GM12878 (cell line): ENCODE results near the gene METAP1D. TPM values are rescaled to one million over a fixed set of nuclear protein-coding genes. Genes with fewer than 3 reads are reported as not detected.
A peak's percentile ranks its signal among the peaks of the same experiment; 100 is the strongest.

ENCODE experiments used
- ATAC-seq: fragments of 200-7000 bp; cut with Tn5 transposase; 3 replicates; pipeline ENCODE4 v1.9.1; 2020; ENCODE audit warnings: mild to moderate bottlenecking, moderate library complexity
- BruUV-seq: library from RNA; stranded (reverse); fragments of 400-500 nt; replicated peaks from 2 replicates; lab custom pipeline; 2021; lab: Mats Ljungman, UMichigan
- CTCF ChIA-PET: fragments of 300-600 bp; sonication (Branson Sonifier 250); formaldehyde crosslinking; extraction: SDS; loops from one replicate; lab custom pipeline; 2021; ENCODE audit warnings: inconsistent platforms; lab: Yijun Ruan, JAX
- POLR2A ChIA-PET: fragments of 350-600 bp; formaldehyde crosslinking; extraction: SDS; loops from one replicate; lab custom pipeline; 2021; ENCODE audit warnings: inconsistent platforms; lab: Charles Lee
- RAD21 ChIA-PET: fragments of 300-600 bp; sonication (Branson Sonifier 250); formaldehyde crosslinking; loops from one replicate; lab custom pipeline; 2023; ENCODE audit warnings: antibody characterized with exemption; ENCODE audit not compliant: unreplicated experiment; lab: Charles Lee
- SMC1A ChIA-PET: fragments of 300-600 bp; sonication (Branson Sonifier 250); formaldehyde crosslinking; loops from one replicate; lab custom pipeline; 2023; ENCODE audit not compliant: unreplicated experiment, uncharacterized antibody; lab: Charles Lee
- DNase-seq: peaks from one replicate; pipeline ENCODE4 v3.0.0-alpha.2; 2011; ENCODE audit warnings: low read depth, low spot score
- FAIRE-seq: peaks from 3 replicates; lab custom pipeline; 2011; peaks lifted over from hg19 to GRCh38; lab: Jason Lieb, UNC
- H2AFZ ChIP-seq: 2 replicates; pipeline ENCODE4 v1.6.0; 2011; ENCODE audit warnings: low read depth, low read length, control low read depth; ENCODE audit not compliant: control insufficient read depth
- H3K27ac ChIP-seq: 2 replicates; pipeline ENCODE4 v1.5.1; 2011; ENCODE audit warnings: control low read depth; ENCODE audit not compliant: control insufficient read depth, insufficient read depth
- H3K27me3 ChIP-seq, 2 experiments: replicated peaks in 1 of 2; 2 replicates each; pipeline versions ENCODE4 v1.6.0 to v1.6.1; 2011; ENCODE audit warnings: low read length in 1 of 2; ENCODE audit not compliant: control insufficient read depth in 2 of 2, insufficient read depth in 2 of 2
- H3K36me3 ChIP-seq, 2 experiments: 2 replicates each; pipeline ENCODE4 v1.5.1; 2011; ENCODE audit warnings: low read length in 1 of 2; ENCODE audit not compliant: control insufficient read depth in 2 of 2, insufficient read depth in 2 of 2
- H3K4me1 ChIP-seq: 2 replicates; pipeline ENCODE4 v1.6.1; 2011; ENCODE audit warnings: mild to moderate bottlenecking, low read length, moderate library complexity, mixed read lengths; ENCODE audit not compliant: control insufficient read depth, insufficient read depth
- H3K4me2 ChIP-seq: 2 replicates; pipeline ENCODE4 v1.6.0; 2011; ENCODE audit warnings: control low read depth; ENCODE audit not compliant: control insufficient read depth, insufficient read depth
- H3K4me3 ChIP-seq: fragments of 200-600 bp; sonication (generic); 2 replicates; pipeline ENCODE4 v1.5.1; 2016
- H3K79me2 ChIP-seq: 2 replicates; pipeline ENCODE4 v1.6.0; 2011; ENCODE audit warnings: low read length; ENCODE audit not compliant: control insufficient read depth, insufficient read depth
- H3K9ac ChIP-seq: 2 replicates; pipeline ENCODE4 v1.8.0; 2011; ENCODE audit warnings: low read length, control low read depth, mixed read lengths; ENCODE audit not compliant: control insufficient read depth, insufficient read depth
- H3K9me3 ChIP-seq: replicated peaks from 3 replicates; pipeline ENCODE4 v1.5.1; 2011; ENCODE audit warnings: mild to moderate bottlenecking, low read length; ENCODE audit not compliant: control insufficient read depth, insufficient read depth
- H4K20me1 ChIP-seq: 2 replicates; pipeline ENCODE4 v1.6.0; 2011; ENCODE audit not compliant: control insufficient read depth, insufficient read depth
- CREM ChIP-seq: IDR thresholded peaks from 2 replicates; pipeline ENCODE4 v1.6.1; 2014; ENCODE audit warnings: antibody characterized with exemption, low read depth
- EZH2 ChIP-seq: IDR thresholded peaks from 2 replicates; pipeline ENCODE4 v1.6.1; 2012; ENCODE audit warnings: low read depth, mild to moderate bottlenecking, control low read depth, inconsistent platforms, low read length, borderline replicate concordance; ENCODE audit not compliant: control insufficient read depth
- NFIC ChIP-seq: IDR thresholded peaks from 2 replicates; pipeline ENCODE4 v1.6.1; 2012; ENCODE audit warnings: low read depth, mild to moderate bottlenecking, inconsistent platforms, low read length, moderate library complexity
- SUZ12 ChIP-seq: fragments of 200-600 bp; sonication (generic); IDR thresholded peaks from one replicate; pipeline ENCODE4 v1.6.1; 2018; ENCODE audit warnings: antibody characterized with exemption, mild to moderate bottlenecking; ENCODE audit not compliant: unreplicated experiment
- WGBS: methylation state at CpG from one replicate; pipeline ENCODE4 v1.1.6; 2016; ENCODE audit warnings: low lambda C conversion rate; ENCODE audit not compliant: insufficient replicate concordance, insufficient coverage; ENCODE audit errors: missing lambda C conversion rate; 5-methylcytosine and 5-hydroxymethylcytosine counted together
- in situ Hi-C: fragments of 300-500 bp; cut with MboI; formaldehyde crosslinking; loops from 9 replicates; pipeline ENCODE4 v1.14.3; 2018; ENCODE audit warnings: mixed read lengths
- intact Hi-C: fragments of 100-400 bp; cut with micrococcal nuclease; formaldehyde crosslinking; loops from one replicate; pipeline ENCODE4 v1.14.2; 2022; ENCODE audit not compliant: unreplicated experiment
- polyA plus RNA-seq, 11 experiments: library from polyadenylated mRNA; depleted of rRNA in 4 of 11; unstranded in 6 of 11; stranded (reverse) in 5 of 11; fragments of >200 nt; fragmentation: Nextera tagmentation in 4 of 11; fragmentation: Illumina TruSeq in 1 of 11; extraction: Ambion mirVana in 4 of 11; extraction: Trizol in 1 of 11; gene quantifications; 1 replicate in 1 of 11; 2 replicates in 10 of 11; pipeline versions ENCODE4 v1.2.1 to v1.2.3, GENCODE V29; 2011 to 2016; ENCODE audit warnings: inconsistent platforms in 2 of 11, missing spikeins in 2 of 11, low read depth in 1 of 11
- total RNA-seq, 4 experiments: library from RNA; depleted of rRNA in 3 of 4; stranded (reverse); fragments of >200 nt in 3 of 4; fragmentation: Illumina TruSeq in 1 of 4; extraction: Trizol in 1 of 4; gene quantifications; 2 replicates each; pipeline versions ENCODE4 v1.2.1 to v1.2.3, GENCODE V29; 2013 to 2021
- TF ChIP-seq, protein P1 (sequence below): fragments of 450-650 bp; conservative IDR thresholded peaks from 2 replicates; pipeline ENCODE4 v1.6.1; 2017; ENCODE audit warnings: mild to moderate bottlenecking, moderate library complexity

Gene METAP1D
- total and polyA plus RNA-seq, 10 of the 15 experiments (the other 5 are each of a cell fraction or from before 2014, with no cell fraction given) = 4.5 to 12.1 (median 7.8) TPM

DNA sequence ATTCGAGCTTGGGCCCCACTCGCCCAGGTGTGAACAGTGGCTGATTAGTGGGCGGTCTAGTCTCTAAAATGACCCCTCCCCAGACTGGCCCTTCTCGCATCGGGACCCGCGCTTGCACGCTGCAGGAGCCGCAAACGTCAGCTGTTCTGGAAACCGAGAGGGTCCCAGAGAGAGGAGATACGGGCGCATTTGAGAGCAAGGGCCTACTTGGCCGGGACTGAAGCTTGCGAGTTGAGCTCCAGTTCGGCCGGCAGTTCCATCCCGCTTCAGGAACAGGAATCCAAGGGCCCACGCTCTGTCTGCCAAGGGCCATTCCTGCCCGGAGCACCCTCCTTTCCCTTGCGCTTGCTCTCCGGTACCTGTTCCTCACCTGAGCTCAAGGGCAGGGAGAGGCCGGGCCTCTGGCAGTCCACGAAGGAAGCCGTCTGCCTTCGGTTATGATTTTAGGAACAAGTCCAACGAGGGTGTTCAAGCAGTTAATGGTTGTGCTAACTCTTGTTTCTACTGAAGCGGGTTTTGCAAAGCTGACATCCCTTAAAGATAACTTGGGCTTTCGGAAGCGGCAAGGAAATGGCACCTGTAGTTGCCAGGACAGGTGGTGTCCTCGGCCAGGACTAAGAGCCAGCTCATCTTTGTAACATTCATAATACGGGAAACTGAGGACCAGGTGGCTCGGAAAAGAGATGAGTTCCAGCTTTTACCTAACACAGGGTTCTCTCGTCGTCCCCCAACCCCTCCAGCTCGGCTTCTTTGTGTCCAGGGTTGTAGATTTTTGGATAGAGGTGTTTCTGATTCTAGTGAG is 81.7 kb downstream of the METAP1D start (continued):
- TF ChIP-seq, protein P1, sequence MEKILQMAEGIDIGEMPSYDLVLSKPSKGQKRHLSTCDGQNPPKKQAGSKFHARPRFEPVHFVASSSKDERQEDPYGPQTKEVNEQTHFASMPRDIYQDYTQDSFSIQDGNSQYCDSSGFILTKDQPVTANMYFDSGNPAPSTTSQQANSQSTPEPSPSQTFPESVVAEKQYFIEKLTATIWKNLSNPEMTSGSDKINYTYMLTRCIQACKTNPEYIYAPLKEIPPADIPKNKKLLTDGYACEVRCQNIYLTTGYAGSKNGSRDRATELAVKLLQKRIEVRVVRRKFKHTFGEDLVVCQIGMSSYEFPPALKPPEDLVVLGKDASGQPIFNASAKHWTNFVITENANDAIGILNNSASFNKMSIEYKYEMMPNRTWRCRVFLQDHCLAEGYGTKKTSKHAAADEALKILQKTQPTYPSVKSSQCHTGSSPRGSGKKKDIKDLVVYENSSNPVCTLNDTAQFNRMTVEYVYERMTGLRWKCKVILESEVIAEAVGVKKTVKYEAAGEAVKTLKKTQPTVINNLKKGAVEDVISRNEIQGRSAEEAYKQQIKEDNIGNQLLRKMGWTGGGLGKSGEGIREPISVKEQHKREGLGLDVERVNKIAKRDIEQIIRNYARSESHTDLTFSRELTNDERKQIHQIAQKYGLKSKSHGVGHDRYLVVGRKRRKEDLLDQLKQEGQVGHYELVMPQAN = no peak
- no peak for TF ChIP-seq SUZ12

DNA sequence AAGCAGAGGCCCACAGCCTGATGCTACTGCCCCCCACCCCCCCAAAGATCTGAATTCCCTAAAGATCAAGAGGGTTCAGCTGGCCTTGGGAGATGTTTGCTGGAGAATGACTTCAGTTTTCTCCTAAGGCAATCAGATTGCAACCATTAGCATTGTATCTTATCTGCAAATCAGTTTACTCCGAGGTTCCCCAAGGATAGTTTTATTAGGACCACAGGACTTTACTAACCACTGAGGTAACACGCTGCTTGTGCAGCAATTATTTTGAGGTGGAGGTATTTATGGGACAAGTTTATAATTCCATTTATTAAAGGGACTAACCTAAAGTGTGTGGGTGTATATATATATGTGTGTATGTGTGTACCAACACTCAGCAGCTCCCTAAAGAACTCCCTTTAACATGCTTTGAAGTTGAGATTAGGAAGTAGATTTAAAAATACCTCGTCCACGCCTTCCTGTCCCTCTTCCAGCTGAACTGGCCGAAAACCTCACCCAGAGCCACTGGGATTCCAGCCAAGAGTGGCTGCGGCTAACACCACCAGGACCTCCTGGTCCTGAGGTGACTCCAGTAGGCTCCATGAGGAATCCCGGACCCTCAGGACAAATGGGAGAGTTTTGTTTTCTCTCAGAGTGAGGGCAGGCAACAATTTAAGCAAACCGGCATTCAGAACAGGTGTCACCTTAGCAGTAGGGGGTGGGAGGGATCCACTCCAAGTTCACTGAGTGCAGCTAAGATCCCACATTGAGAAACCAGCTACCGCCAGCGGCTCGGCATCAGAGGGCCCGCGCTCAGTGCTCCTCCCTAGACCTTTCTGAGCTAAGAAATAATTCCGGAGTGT is 82.6 kb downstream of the METAP1D start:
- RAD21 ChIA-PET = no interaction called here
- no TSS peak for BruUV-seq
- Histone ChIP-seq H4K20me1 (peaks cover 7% of the 10 kb centered on the region), H3K36me3 (no peaks in the 10 kb centered on the region), H2AFZ (no peak overlapping the region), H3K4me3 (no peak overlapping the region), H3K9ac (no peak overlapping the region), H3K27ac (no peak overlapping the region), H3K4me1 (peaks cover 17% of the 10 kb centered on the region), H3K4me2 (no peak overlapping the region; the same call in 1 of the 2 replicates), H3K79me2 (no peaks in the 10 kb centered on the region), H3K27me3 (peaks cover 32 to 46% of the 10 kb centered on the region in 2 experiments), H3K9me3 (no peaks in the 10 kb centered on the region; the same call in 2 of the 3 replicates)
- no peak for TF ChIP-seq CREM
- peak; percentile 34; the same call in 1 of the 2 replicates for TF ChIP-seq EZH2
- TF ChIP-seq NFIC = no peak
- 18% methylated on average over 14 of the region's 14 CpGs for WGBS
- SMC1A ChIA-PET = interaction anchor here (0.5 kb wide), 1 partner anchor 19 kb away, joined by 3 read pairs; no protein-coding TSS in a partner anchor
- intact Hi-C loops = no loop called here
- CTCF ChIA-PET = no interaction called here
- no peak for DNase-seq
- POLR2A ChIA-PET = no interaction called here
- FAIRE-seq = peak; percentile 72
- ATAC-seq = no peak
- in situ Hi-C loops = no loop called here
